PFSK-1 (cell line): Measurements from ENCODE around the gene MAPT.

Source experiments
- FOXP2 ChIP-seq: optimal IDR thresholded peaks from 2 replicates; pipeline ENCODE3; 2011; ENCODE audit warnings: borderline replicate concordance, control low read depth, inconsistent platforms; ENCODE audit not compliant: insufficient read depth; ENCODE audit errors: extremely low read length, extremely low read depth
- POLR2AphosphoS5 ChIP-seq: IDR thresholded peaks from 2 replicates; pipeline ENCODE4 v1.6.1; 2012; ENCODE audit warnings: low read depth, mild to moderate bottlenecking, control low read depth, low read length, moderate library complexity
- SIN3A ChIP-seq: IDR thresholded peaks from 2 replicates; pipeline ENCODE4 v1.6.1; 2012; ENCODE audit warnings: mild to moderate bottlenecking, low read length, moderate library complexity, borderline replicate concordance; ENCODE audit not compliant: insufficient read depth
- TAF1 ChIP-seq: IDR thresholded peaks from 2 replicates; pipeline ENCODE4 v1.6.1; 2012; ENCODE audit warnings: low read length, control low read depth, borderline replicate concordance; ENCODE audit not compliant: insufficient read depth
- TF ChIP-seq, protein P1 (sequence below), 2 experiments: IDR thresholded peaks; 2 replicates each; pipeline versions ENCODE4 v1.6.1 to v1.8.0; 2011 to 2012; ENCODE audit warnings: low read depth in 2 of 2, low read length in 2 of 2, control low read depth in 1 of 2, inconsistent platforms in 1 of 2, mild to moderate bottlenecking in 1 of 2, moderate library complexity in 1 of 2; ENCODE audit not compliant: insufficient read depth in 1 of 2

The MAPT gene

DNA sequence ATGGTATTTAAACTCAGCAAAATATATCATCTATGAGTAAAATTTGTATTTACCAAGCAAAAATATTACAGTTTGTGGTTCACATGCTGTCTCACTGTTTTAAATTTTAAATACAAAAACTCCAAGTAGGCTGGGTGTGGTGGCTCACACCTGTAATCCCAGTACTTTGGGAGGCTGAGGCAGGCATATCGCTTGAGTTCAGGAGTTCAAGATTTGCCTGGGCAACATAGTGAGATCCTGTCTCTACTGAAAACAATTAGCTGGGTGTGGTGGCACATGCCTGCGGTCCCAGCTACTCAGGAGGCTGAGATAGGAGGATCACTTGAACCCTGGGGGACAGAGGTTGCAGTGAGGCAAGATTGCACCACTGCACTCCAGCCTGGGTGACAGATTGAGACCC is 37.3 kb downstream of the MAPT start:
- TF ChIP-seq, protein P1, sequence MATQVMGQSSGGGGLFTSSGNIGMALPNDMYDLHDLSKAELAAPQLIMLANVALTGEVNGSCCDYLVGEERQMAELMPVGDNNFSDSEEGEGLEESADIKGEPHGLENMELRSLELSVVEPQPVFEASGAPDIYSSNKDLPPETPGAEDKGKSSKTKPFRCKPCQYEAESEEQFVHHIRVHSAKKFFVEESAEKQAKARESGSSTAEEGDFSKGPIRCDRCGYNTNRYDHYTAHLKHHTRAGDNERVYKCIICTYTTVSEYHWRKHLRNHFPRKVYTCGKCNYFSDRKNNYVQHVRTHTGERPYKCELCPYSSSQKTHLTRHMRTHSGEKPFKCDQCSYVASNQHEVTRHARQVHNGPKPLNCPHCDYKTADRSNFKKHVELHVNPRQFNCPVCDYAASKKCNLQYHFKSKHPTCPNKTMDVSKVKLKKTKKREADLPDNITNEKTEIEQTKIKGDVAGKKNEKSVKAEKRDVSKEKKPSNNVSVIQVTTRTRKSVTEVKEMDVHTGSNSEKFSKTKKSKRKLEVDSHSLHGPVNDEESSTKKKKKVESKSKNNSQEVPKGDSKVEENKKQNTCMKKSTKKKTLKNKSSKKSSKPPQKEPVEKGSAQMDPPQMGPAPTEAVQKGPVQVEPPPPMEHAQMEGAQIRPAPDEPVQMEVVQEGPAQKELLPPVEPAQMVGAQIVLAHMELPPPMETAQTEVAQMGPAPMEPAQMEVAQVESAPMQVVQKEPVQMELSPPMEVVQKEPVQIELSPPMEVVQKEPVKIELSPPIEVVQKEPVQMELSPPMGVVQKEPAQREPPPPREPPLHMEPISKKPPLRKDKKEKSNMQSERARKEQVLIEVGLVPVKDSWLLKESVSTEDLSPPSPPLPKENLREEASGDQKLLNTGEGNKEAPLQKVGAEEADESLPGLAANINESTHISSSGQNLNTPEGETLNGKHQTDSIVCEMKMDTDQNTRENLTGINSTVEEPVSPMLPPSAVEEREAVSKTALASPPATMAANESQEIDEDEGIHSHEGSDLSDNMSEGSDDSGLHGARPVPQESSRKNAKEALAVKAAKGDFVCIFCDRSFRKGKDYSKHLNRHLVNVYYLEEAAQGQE (IDR thresholded peaks at IDR 0.05; ENCODE audit: insufficient read depth in 1 of 2, low read depth in 2 of 2, low read length in 2 of 2), result no peak
- no peak for TF ChIP-seq POLR2AphosphoS5
- no peak for TF ChIP-seq FOXP2
- no peak for TF ChIP-seq SIN3A

DNA sequence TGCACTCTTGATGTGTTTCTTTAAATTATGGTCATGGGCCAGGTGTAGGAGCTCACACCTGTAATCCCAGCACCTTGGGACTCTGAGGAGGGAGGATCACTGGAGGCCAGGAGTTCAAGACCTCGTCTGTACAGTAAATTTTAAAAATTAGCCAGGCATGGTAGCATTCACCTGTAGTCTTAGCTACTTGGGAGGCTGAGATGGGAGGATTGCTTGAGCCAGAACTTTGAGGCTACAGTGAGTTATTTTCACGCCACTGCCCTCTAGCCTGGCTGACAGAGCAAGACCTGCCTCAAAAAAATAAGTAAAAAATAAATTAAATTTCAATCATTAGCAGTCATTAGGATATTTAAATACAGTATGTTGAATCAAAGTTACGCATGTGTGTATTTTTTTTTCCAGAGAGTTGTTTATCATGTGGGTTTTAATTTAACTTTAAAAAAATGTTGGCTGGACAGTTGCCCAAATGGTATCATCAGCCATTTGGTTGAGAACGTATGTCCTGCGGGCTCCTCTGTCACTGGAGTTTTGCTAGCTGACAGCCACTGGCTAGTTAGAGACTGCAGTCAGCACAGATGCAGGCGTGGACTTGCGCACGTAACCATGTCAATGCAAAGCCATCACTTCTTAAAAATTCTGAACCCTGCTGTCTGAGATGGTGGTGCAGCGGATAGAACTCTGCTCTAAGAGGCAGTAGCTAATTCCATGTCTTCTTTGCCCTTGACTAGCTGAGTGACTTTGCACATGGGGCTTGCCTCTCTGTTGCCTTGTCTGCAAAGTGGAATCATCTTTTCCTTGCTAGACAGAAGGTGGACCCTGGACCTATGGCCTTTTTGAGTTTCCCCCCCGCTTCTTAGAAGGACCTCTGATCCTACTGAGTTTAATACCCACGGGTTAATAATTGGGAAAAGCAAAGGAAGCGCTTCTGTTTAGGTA is 40.0 kb downstream of the MAPT start:
- TF ChIP-seq TAF1, result no peak
- no peak for TF ChIP-seq FOXP2
- no peak for TF ChIP-seq SIN3A
- TF ChIP-seq POLR2AphosphoS5, result no peak
- TF ChIP-seq, protein P1 (IDR thresholded peaks at IDR 0.05; ENCODE audit: insufficient read depth in 1 of 2, low read depth in 2 of 2, low read length in 2 of 2), result no peak

DNA sequence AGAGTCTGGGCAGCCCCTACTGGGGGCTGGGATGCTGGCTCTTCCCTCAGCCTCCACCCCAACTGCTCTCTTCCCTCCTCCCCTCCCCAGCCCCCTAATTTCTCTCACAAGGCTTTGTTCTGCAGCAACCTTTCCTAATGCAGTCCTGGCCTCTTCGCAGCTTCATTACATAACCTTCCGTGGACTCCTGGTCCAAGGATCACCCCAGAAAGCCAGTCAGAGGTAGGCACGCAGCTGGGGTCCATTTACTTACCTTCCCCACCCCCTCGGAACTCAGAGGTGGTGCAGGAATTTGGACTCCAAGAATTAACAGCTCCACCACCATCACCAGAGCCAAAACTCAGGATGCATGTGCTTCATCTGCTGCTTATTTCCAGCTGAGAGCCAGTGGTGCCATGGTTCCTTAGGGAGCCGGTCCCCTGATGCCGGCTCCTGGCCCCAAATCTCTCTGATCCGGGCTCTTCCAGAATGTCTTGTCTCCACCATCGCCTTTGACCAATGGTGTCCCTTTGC is 40.9 kb downstream of the MAPT start:
- TF ChIP-seq TAF1 (no peak), POLR2AphosphoS5 (no peak), FOXP2 (no peak), SIN3A (no peak)
- TF ChIP-seq, protein P1 (IDR thresholded peaks at IDR 0.05; ENCODE audit: insufficient read depth in 1 of 2, low read depth in 2 of 2, low read length in 2 of 2), result no peak

DNA sequence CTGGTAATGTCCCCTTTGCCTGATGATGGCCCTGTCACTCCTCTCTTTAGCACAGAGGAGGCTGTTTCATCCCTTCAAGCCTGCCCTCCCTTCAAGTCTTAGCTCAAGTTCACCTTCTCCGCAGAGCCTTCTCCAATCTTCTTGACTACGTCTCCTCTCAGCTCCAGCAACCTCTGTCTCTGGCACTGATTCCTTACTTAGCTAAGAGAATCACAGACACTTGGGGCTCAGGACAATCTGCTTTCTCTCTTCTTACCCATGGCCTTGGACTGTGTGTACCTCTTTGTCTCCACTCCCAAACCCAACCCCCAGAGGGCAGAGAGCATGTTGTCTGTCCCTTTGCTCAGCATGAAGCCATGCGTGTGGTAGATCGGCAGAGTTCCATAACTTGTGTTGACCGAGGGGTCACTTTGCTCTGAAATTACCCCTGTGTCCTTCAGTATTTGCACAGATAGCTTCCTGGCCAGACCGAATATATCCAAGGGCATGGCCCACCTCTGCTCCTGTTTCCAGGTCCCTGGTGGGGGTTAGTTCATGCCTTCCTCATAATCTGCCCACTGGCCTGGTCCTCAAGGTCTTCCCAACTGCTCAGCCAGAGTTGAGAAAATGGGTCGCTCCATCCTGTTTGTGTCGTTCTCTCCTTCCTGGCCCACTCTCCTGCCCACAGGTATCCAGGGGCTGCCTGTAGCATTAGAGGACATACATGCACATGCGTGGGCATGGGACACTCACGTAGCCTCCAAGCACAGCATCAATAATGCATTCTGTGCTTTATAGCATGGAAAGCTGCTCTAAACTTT is 41.6 kb downstream of the MAPT start:
- TF ChIP-seq TAF1 (no peak), SIN3A (no peak), FOXP2 (no peak), POLR2AphosphoS5 (no peak)
- TF ChIP-seq, protein P1 (IDR thresholded peaks at IDR 0.05; ENCODE audit: insufficient read depth in 1 of 2, low read depth in 2 of 2, low read length in 2 of 2), result no peak
